ENCODE data around the gene EMILIN1.

DNA sequence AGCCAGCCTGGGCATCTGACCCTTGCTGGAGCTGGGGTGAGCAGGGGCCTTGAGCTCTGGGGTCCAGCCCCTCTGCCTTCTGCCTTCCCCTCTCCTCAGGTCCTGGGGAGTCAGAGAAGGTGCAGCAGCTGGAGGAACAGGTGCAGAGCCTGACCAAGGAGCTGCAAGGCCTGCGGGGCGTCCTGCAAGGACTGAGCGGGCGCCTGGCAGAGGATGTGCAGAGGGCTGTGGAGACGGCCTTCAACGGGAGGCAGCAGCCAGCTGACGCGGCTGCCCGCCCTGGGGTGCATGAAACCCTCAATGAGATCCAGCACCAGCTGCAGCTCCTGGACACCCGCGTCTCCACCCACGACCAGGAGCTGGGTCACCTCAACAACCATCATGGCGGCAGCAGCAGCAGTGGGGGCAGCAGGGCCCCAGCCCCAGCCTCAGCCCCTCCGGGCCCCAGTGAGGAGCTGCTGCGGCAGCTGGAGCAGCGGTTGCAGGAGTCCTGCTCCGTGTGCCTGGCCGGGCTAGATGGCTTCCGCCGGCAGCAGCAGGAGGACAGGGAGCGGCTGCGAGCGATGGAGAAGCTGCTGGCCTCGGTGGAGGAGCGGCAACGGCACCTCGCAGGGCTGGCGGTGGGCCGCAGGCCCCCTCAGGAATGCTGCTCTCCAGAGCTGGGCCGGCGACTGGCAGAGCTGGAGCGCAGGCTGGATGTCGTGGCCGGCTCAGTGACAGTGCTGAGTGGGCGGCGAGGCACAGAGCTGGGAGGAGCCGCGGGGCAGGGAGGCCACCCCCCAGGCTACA lies 3.8 kb downstream of the EMILIN1 start:
- TF ChIP-seq, protein P1, sequence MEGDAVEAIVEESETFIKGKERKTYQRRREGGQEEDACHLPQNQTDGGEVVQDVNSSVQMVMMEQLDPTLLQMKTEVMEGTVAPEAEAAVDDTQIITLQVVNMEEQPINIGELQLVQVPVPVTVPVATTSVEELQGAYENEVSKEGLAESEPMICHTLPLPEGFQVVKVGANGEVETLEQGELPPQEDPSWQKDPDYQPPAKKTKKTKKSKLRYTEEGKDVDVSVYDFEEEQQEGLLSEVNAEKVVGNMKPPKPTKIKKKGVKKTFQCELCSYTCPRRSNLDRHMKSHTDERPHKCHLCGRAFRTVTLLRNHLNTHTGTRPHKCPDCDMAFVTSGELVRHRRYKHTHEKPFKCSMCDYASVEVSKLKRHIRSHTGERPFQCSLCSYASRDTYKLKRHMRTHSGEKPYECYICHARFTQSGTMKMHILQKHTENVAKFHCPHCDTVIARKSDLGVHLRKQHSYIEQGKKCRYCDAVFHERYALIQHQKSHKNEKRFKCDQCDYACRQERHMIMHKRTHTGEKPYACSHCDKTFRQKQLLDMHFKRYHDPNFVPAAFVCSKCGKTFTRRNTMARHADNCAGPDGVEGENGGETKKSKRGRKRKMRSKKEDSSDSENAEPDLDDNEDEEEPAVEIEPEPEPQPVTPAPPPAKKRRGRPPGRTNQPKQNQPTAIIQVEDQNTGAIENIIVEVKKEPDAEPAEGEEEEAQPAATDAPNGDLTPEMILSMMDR (IDR thresholded peaks at IDR 0.05; ENCODE audit: insufficient read depth, low read depth, low read length), result no peak
- TF ChIP-seq EZH2 (IDR thresholded peaks at IDR 0.05; ENCODE audit: insufficient read depth, low read length), result no peak

Data from astrocyte (in vitro differentiated cells and primary cell).